ENCODE measurements around the gene WSCD1.

Gene WSCD1

DNA sequence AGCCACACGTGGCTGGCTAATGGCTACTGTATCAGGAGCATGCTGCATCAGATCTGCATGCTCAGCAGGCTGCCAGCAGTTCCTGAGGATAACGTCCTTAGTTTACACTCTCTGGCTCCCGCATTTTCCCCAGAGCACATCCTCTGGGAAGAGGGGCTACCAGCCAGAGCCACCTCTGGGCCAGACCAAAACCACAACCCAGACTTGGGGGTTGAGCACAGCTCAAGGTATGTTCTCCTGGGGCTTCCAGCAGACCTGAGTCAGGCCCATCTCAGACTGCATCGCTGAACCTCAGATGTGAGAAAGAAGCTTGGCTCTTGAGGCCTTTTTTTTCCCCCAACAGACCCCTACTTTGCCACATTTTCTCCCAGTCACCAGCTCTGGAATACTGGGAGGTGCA lies 23.7 kb upstream of the WSCD1 start:
- H3K4me3 ChIP-seq (ENCODE audit: low read depth, low read length): no peak overlapping the region
- TF ChIP-seq, protein P1, sequence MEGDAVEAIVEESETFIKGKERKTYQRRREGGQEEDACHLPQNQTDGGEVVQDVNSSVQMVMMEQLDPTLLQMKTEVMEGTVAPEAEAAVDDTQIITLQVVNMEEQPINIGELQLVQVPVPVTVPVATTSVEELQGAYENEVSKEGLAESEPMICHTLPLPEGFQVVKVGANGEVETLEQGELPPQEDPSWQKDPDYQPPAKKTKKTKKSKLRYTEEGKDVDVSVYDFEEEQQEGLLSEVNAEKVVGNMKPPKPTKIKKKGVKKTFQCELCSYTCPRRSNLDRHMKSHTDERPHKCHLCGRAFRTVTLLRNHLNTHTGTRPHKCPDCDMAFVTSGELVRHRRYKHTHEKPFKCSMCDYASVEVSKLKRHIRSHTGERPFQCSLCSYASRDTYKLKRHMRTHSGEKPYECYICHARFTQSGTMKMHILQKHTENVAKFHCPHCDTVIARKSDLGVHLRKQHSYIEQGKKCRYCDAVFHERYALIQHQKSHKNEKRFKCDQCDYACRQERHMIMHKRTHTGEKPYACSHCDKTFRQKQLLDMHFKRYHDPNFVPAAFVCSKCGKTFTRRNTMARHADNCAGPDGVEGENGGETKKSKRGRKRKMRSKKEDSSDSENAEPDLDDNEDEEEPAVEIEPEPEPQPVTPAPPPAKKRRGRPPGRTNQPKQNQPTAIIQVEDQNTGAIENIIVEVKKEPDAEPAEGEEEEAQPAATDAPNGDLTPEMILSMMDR (IDR thresholded peaks at IDR 0.05; ENCODE audit: borderline replicate concordance, insufficient read depth, low read depth, low read length): no peak

DNA sequence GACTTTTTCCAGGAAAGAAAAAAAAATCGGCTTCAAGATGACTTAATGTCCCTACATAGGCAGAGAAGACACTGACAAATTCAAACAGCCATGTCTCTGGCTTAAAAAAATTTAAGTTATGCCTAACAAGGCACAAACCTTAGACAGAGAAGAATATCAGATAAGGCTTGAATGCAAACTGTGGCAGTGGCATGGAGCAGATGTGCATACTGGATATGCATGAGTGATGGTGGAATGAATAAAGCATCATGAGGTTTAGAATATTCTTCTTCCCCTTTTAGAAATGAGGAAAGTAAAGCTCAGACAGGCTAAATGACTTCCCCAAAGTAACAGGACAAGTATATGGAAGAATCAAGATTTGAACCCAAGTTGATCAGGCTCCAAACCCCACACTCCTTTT lies 23.2 kb upstream of the WSCD1 start:
- TF ChIP-seq, protein P1 (IDR thresholded peaks at IDR 0.05; ENCODE audit: borderline replicate concordance, insufficient read depth, low read depth, low read length): no peak
- H3K4me3 ChIP-seq (ENCODE audit: low read depth, low read length): no peak overlapping the region

DNA sequence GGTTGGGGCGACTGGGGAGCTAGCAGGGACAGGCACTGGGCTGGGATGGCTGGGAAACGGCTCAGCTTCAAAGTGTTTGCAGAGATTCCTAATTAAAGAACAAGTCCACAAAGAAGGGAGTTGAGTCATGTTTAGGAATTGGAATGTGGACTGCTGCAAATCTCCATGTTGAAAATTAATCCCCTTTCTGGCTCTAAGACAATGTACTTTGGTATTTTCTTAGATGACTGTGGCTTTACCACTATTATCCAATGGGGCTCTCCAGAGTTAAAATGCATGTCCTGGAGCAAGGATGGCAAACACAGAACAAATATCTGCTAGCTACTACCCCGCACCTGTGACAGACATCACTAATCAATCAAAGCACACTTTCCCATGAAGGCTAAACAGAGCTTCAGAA lies 22.2 kb upstream of the WSCD1 start:
- TF ChIP-seq, protein P1 (IDR thresholded peaks at IDR 0.05; ENCODE audit: borderline replicate concordance, insufficient read depth, low read depth, low read length): no peak
- no peak overlapping the region for H3K4me3 ChIP-seq (ENCODE audit: low read depth, low read length)

DNA sequence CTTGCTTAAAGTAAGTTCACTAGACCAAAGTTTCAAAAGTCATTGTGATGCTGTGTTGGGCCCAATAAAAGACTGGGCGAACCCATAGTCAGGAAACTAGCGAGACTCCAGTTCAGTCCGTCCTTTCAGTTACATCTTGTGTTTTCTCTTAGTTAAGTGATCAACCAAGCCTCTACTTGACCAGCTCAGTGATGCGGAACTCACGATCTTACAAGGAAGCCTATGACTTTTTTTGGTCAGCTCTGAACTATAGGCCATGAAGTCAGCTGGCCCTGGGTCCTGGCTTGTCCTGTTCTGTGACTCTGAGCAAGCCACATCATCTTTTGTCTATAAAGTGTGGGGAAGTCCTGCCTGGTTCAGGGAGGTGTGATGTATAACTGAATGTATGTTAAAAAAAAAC lies 21.7 kb upstream of the WSCD1 start:
- TF ChIP-seq, protein P1 (IDR thresholded peaks at IDR 0.05; ENCODE audit: borderline replicate concordance, insufficient read depth, low read depth, low read length): no peak
- H3K4me3 ChIP-seq (ENCODE audit: low read depth, low read length): no peak overlapping the region

DNA sequence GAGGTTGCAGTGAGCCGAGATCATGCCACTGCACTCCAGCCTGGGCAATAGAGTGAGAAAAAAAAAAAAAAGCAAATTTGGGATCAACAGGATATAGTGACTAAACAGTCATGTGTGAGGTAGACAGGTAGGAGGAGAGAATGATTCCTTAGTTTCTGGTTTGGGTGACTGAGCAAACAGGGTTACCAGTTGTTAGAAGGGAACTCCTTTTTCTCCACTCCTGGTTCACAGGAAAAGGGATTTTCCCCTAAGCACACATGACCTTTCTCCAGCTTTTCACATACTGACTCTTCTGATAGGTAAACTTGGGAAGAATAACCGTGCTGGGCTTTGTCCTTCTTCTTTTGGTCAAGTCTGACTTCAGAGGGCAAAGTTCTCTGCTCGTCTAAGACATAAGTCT lies 17.3 kb upstream of the WSCD1 start:
- TF ChIP-seq, protein P1 (IDR thresholded peaks at IDR 0.05; ENCODE audit: borderline replicate concordance, insufficient read depth, low read depth, low read length): no peak
- H3K4me3 ChIP-seq (ENCODE audit: low read depth, low read length): no peak overlapping the region

DNA sequence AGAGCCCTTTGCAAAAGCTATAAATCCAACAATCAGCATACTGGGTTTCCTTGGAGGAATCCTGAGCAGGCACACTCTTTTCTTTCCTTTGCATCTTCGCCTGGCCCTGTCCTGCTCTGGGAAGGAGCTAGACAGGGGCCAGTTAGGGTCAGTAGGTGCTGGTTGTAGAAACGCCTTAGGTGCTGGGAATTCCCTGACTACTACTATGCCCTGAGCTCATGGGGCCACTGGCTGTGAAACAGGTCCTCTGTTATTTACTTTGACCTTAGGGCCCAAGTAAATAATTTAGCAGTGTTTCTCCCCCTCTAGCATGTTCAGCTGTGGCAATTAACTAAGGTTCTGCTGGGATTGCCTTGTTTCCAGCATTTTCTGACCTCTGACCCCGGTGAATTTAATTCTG lies 15.8 kb upstream of the WSCD1 start:
- TF ChIP-seq, protein P1 (IDR thresholded peaks at IDR 0.05; ENCODE audit: borderline replicate concordance, insufficient read depth, low read depth, low read length): no peak
- H3K4me3 ChIP-seq (ENCODE audit: low read depth, low read length): no peak overlapping the region

DNA sequence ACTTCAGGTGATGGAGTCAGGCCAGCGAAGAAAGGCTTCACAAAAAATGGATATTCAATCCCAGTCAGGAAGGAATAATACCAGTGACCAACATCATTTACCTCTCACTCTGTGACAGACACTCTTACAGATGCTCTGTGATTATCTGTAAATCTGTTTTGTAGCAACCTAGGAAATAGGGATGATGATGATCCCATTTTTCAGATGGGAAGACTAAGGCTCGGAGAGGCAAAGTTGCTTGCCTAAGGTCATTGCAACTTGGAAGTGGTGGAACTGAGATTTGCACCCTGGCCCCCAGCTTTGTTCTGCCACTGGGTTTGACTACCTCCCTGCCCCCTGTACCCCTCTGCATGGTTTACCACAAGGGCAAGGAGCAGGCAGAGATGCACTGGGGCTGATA lies 14.1 kb upstream of the WSCD1 start:
- H3K4me3 ChIP-seq (ENCODE audit: low read depth, low read length): no peak overlapping the region
- TF ChIP-seq, protein P1 (IDR thresholded peaks at IDR 0.05; ENCODE audit: borderline replicate concordance, insufficient read depth, low read depth, low read length): no peak
